HG03175 (cell line): Measurements from ENCODE around the gene TMEM72.

Experiments used
- ATAC-seq: cut with Tn5 transposase; IDR thresholded peaks from one replicate; pipeline ENCODE4 v1.9.1; 2021; ENCODE audit warnings: mild to moderate bottlenecking, moderate library complexity; ENCODE audit not compliant: unreplicated experiment

TMEM72 gene

DNA sequence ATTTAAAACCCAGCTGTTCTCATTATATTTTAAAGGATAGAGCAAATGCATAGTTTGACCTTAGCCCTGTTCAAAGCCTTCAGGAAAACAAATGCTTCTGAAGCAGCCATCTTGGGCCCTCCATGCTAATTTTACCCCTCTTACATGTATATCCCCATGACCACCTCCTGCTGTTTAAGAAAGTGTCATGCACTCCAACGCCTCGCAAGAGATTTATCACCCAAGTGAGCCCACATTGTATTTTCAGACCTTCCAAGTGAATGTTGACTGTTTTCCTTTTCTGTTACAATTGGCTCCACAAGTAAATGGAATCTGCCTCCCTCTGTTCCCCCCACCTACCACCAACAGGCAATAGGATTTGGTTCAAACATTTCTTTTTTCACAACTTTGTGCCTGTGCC, 5.3 kb downstream of the TMEM72 start:
- ATAC-seq: no peak

DNA sequence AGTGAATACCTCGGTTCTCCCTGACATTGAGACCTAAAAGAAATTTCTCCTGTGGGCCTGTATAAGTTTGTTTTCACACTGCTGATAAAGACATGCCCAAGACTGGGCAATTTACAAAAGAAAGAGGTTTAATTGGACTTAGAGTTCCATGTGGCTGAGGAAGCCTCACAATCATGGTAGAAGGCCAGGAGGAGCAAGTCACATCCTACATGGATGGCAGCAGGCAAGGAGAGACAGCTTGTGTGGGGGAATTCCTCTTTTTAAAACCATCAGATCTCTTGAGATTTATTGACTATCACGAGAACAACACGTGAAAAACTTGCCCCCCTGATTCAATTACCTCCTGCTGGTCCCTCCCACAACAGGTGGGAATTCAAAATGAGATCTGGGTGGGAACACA, 6.7 kb downstream of the TMEM72 start:
- no peak for ATAC-seq

DNA sequence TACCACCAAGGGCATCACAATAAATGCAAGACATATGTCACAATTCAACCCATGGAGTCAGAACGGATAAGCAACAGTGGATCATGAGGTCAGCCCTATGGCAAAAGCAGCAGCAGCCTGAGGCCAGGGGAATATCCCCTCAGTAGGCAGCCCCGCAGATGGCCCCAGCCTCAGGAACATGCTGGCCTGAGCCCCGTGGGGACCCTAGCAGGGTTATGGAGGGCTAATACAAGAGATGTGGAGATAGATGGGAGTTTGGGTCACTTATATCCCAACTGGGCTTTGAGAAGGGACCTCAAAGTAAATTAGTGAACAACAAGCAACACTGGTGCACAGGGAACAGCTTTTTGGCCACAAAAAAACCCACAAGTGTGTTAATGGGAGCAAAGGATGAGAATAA, 9.1 kb downstream of the TMEM72 start:
- no peak for ATAC-seq

- no peak for ATAC-seq
These were observed 9.9 kb downstream of the TMEM72 start for GRCh38 chr10:44921061-44921460.

GRCh38 chr10:44921506-44921905, 10.4 kb downstream of the TMEM72 start:
- ATAC-seq: no peak

- no peak for ATAC-seq
These were observed 10.9 kb downstream of the TMEM72 start for GRCh38 chr10:44922021-44922420.

GRCh38 chr10:44922796-44923545, 11.8 kb downstream of the TMEM72 start:
- ATAC-seq: no peak

GRCh38 chr10:44923611-44924010, 12.5 kb downstream of the TMEM72 start:
- ATAC-seq: no peak

GRCh38 chr10:44924261-44925040, 13.3 kb downstream of the TMEM72 start:
- ATAC-seq: no peak

GRCh38 chr10:44925224-44925623, 14.1 kb downstream of the TMEM72 start:
- no peak for ATAC-seq

- no peak for ATAC-seq
These were observed 14.9 kb downstream of the TMEM72 start for GRCh38 chr10:44925811-44926750.

GRCh38 chr10:44926751-44927351, 15.7 kb downstream of the TMEM72 start:
- ATAC-seq: no peak

GRCh38 chr10:44927352-44927751, 16.2 kb downstream of the TMEM72 start:
- no peak for ATAC-seq

- ATAC-seq: no peak
These were observed 17.3 kb downstream of the TMEM72 start for GRCh38 chr10:44928462-44928861.

GRCh38 chr10:44929356-44930255, 18.5 kb downstream of the TMEM72 start:
- no peak for ATAC-seq

DNA sequence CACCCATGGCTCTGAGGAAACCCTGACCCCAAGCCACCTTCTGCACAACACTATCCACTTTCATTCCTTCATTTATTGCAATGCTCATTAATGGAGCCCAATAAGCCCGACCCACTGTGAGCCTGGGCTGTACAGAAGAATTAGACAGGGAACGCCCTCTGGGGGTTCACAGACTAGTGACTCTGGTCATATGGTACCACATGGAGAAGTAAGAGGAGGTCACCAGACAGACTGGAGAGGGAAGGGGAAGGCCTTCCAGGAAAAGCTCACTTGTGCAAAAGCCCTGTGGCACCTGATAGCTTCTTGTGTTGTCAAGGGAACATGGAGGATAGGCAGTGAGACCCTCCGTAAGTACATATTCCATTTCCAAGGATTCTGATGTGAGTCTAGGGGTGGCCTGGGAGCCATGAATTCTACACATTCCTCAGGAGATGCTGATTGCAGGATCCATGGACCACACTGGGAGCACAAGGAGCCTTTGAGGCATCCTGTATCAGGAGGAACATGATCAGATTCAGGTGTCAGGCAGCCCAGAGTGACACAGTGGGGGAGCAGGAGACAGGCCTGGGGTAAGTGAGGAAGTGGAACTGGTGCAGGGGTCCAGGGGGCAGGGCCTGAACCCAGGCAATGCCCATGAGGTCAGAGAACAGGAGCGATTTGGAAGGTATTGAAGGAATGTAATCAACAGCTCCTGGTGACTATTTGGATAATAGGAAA, 19.9 kb downstream of the TMEM72 start:
- no peak for ATAC-seq

- ATAC-seq: no peak
These were observed 20.7 kb downstream of the TMEM72 start for GRCh38 chr10:44931621-44932516.
